Subcutaneous abdominal adipose tissue (tissue), 5 donors: Measurements from ENCODE around the gene EDC4.
"Not testable (repeated sequence)": the region's sequence is repeated elsewhere in the genome, so short reads cannot be mapped to it uniquely, and the experiment has no call there.

Experiments
- H3K27ac ChIP-seq: one replicate; pipeline ENCODE4 v1.7.0; 2013; ENCODE audit warnings: low read depth, mild to moderate bottlenecking, inconsistent platforms, low read length, moderate library complexity
- H3K27me3 ChIP-seq, 5 donors: one replicate each; pipeline ENCODE4 v1.7.0; 2013; ENCODE audit warnings: low read length in 5 of 5, inconsistent platforms in 1 of 5; ENCODE audit not compliant: control insufficient read depth in 5 of 5, insufficient read depth in 4 of 5
- H3K36me3 ChIP-seq, 5 donors: one replicate each; pipeline ENCODE4 v1.7.0; 2013; ENCODE audit warnings: low read length in 5 of 5; ENCODE audit not compliant: control insufficient read depth in 5 of 5, insufficient read depth in 5 of 5
- H3K4me1 ChIP-seq, 5 donors: one replicate each; pipeline ENCODE4 v1.7.0; 2013; ENCODE audit warnings: low read length in 5 of 5, mild to moderate bottlenecking in 3 of 5, moderate library complexity in 1 of 5; ENCODE audit not compliant: control insufficient read depth in 5 of 5, insufficient read depth in 5 of 5
- H3K4me3 ChIP-seq, 5 donors: one replicate each; pipeline ENCODE4 v1.7.0; 2013; ENCODE audit warnings: low read length in 5 of 5, low read depth in 1 of 5
- H3K9ac ChIP-seq, 5 donors: one replicate each; pipeline ENCODE4 v1.7.0; 2013; ENCODE audit warnings: low read length in 5 of 5, mild to moderate bottlenecking in 4 of 5, moderate library complexity in 3 of 5
- H3K9me3 ChIP-seq, 5 donors: one replicate each; pipeline ENCODE4 v1.7.0; 2013; ENCODE audit warnings: low read length in 5 of 5; ENCODE audit not compliant: control insufficient read depth in 5 of 5
- donor health status: healthy.
- donor health status: healthy.
- donor health status: healthy.
- donor health status: healthy.
- donor health status: healthy.

The EDC4 gene, protein sequence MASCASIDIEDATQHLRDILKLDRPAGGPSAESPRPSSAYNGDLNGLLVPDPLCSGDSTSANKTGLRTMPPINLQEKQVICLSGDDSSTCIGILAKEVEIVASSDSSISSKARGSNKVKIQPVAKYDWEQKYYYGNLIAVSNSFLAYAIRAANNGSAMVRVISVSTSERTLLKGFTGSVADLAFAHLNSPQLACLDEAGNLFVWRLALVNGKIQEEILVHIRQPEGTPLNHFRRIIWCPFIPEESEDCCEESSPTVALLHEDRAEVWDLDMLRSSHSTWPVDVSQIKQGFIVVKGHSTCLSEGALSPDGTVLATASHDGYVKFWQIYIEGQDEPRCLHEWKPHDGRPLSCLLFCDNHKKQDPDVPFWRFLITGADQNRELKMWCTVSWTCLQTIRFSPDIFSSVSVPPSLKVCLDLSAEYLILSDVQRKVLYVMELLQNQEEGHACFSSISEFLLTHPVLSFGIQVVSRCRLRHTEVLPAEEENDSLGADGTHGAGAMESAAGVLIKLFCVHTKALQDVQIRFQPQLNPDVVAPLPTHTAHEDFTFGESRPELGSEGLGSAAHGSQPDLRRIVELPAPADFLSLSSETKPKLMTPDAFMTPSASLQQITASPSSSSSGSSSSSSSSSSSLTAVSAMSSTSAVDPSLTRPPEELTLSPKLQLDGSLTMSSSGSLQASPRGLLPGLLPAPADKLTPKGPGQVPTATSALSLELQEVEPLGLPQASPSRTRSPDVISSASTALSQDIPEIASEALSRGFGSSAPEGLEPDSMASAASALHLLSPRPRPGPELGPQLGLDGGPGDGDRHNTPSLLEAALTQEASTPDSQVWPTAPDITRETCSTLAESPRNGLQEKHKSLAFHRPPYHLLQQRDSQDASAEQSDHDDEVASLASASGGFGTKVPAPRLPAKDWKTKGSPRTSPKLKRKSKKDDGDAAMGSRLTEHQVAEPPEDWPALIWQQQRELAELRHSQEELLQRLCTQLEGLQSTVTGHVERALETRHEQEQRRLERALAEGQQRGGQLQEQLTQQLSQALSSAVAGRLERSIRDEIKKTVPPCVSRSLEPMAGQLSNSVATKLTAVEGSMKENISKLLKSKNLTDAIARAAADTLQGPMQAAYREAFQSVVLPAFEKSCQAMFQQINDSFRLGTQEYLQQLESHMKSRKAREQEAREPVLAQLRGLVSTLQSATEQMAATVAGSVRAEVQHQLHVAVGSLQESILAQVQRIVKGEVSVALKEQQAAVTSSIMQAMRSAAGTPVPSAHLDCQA (N-terminal part only)

DNA sequence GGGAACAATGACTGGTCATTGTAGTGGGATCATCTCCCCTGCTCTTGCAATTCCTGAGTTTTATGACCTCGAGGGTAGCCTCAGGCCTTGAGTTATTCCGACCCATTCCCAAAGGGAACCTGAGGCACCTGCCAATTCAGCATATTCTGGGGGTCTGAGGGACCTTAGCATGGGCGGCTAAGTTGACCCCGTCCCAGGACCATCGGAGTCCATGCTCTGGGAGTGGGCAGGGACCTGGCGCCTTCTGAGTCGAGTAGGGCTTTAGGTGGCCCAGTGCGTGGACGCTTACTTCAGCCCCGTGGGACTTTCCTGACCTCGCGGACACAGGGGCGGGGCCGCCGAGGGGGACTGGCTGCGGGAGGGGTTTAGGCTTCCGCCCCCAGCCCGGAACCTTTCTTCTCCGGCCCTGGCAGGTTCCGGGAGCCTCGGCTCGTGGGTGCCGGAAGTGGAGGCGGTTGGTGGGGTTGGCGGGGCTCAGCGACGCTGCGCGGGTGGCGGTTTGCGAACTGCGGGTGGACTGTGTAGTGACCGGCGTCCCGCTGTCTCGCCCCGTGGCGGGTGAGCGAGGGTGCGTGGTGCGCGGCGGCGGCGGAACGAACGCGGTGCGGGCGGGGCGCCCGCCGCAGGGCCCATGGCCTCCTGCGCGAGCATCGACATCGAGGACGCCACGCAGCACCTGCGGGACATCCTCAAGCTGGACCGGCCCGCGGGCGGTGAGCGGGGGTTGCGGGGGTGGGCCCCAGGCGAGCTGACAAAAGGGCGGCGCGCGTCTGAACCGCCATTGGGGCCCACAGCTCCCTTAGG, at the start of gene EDC4:
Gene EDC4, plus strand, starts transcription at position 422 of the 804 bp plus-strand sequence. Its CDS starts 210 bp downstream, at position 632.
- Histone ChIP-seq H3K36me3 (peaks cover 6 to 63% (median 48%) of the 10 kb centered on the region in 5 donors), H3K4me1 (peaks cover 6 to 44% (median 29%) of the 10 kb centered on the region in 5 donors)

DNA sequence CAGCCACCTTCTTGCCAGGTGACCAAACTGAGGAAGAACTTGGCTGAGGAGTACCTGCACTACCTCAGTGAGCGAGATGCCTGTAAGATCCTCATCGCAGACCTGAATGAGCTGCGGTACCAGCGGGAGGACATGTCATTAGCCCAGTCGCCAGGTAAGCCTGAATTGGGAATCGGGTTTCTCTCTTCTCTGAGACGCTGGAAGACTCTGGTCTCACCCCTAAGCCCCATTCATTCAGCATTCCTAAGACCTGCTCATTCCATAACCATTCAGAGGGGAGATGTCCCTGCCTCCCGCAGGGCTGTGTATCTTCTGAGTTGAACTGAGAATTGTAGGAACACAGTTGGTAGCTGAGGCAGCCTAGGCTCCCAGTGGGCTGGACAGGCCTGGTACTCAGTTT, 47.7 kb upstream of the EDC4 start:
- Histone ChIP-seq H3K27ac (no peak overlapping the region), H3K9ac (no peak overlapping the region), H3K9me3 (no peaks in the 10 kb centered on the region), H3K27me3 (no peaks in the 10 kb centered on the region), H3K4me1 (no peaks in the 10 kb centered on the region), H3K4me3 (no peak overlapping the region), H3K36me3 (peaks cover 0 to 38% (median 36%) of the 10 kb centered on the region in 5 donors)

More for the DNA sequence above, at the start of gene EDC4:
- H3K9ac ChIP-seq: peak within 1 kb of the TSS; percentile 87 to 98 (median 94)
- no peaks in the 10 kb centered on the region for H3K27me3 ChIP-seq
- no peaks in the 10 kb centered on the region for H3K9me3 ChIP-seq
- H3K4me3 ChIP-seq: peak within 1 kb of the TSS; percentile 89 to 93 (median 90)
- H3K27ac ChIP-seq: peak within 1 kb of the TSS; percentile 79

GRCh38 chr16:67825906-67826305, 46.9 kb upstream of the EDC4 start:
- H3K9me3 ChIP-seq: no peaks in the 10 kb centered on the region
- H3K4me1 ChIP-seq: no peaks in the 10 kb centered on the region
- H3K36me3 ChIP-seq: peaks cover 0 to 46% (median 44%) of the 10 kb centered on the region in 5 donors
- no peak overlapping the region for H3K9ac ChIP-seq
- H3K27me3 ChIP-seq: no peaks in the 10 kb centered on the region
- no peak overlapping the region for H3K4me3 ChIP-seq
- H3K27ac ChIP-seq: no peak overlapping the region

GRCh38 chr16:67828651-67829050, 44.2 kb upstream of the EDC4 start:
- no peak overlapping the region for H3K9ac ChIP-seq
- peaks cover 4 to 16% (median 12%) of the 10 kb centered on the region in 5 donors for H3K4me1 ChIP-seq
- H3K9me3 ChIP-seq: no peaks in the 10 kb centered on the region
- H3K27me3 ChIP-seq: no peaks in the 10 kb centered on the region
- peaks cover 0 to 60% (median 58%) of the 10 kb centered on the region in 5 donors for H3K36me3 ChIP-seq
- H3K4me3 ChIP-seq: no peak overlapping the region
- H3K27ac ChIP-seq: no peak overlapping the region

- H3K36me3 ChIP-seq: peaks cover 0 to 43% (median 43%) of the 10 kb centered on the region in 5 donors
- H3K9ac ChIP-seq: peak overlapping the region; percentile 78 to 93 (median 91)
- H3K9me3 ChIP-seq: no peaks in the 10 kb centered on the region
- peak overlapping the region; percentile 71 to 88 (median 80) for H3K4me3 ChIP-seq
- peak overlapping the region; percentile 70 for H3K27ac ChIP-seq
- H3K4me1 ChIP-seq: peaks cover 4 to 22% (median 18%) of the 10 kb centered on the region in 5 donors
- no peaks in the 10 kb centered on the region for H3K27me3 ChIP-seq
These were observed 39.8 kb upstream of the EDC4 start for GRCh38 chr16:67833030-67833414.

- Histone ChIP-seq H3K27me3 (no peaks in the 10 kb centered on the region), H3K9ac (peak overlapping the region; percentile 78 to 93 (median 91)), H3K4me1 (peaks cover 4 to 22% (median 18%) of the 10 kb centered on the region in 5 donors), H3K9me3 (no peaks in the 10 kb centered on the region), H3K4me3 (peak overlapping the region; percentile 71 to 88 (median 80)), H3K36me3 (peaks cover 0 to 37% (median 36%) of the 10 kb centered on the region in 5 donors), H3K27ac (peak overlapping the region; percentile 70)
These were observed 39.2 kb upstream of the EDC4 start for GRCh38 chr16:67833415-67834241.

GRCh38 chr16:67834242-67834614, 38.6 kb upstream of the EDC4 start:
- Histone ChIP-seq H3K27me3 (no peaks in the 10 kb centered on the region), H3K27ac (no peak overlapping the region), H3K9me3 (no peaks in the 10 kb centered on the region), H3K4me3 (peak overlapping the region; percentile 71 to 84 (median 80)), H3K36me3 (peaks cover 0 to 31% (median 30%) of the 10 kb centered on the region in 5 donors), H3K4me1 (peaks cover 4 to 22% (median 18%) of the 10 kb centered on the region in 5 donors), H3K9ac (peak overlapping the region in 2 of 5 donors; percentile 88 to 93)

- not testable (repeated sequence) for H3K4me3 ChIP-seq, H3K36me3 ChIP-seq, H3K9me3 ChIP-seq, H3K27me3 ChIP-seq, H3K9ac ChIP-seq, H3K27ac ChIP-seq
- peaks cover 7 to 27% (median 25%) of the 10 kb centered on the region in 5 donors for H3K4me1 ChIP-seq
These were observed 35.7 kb upstream of the EDC4 start for GRCh38 chr16:67837190-67837589.
